Forelimb muscle (tissue), 1 donor: ENCODE data around the gene ZNF746. TPM values are rescaled to one million over a fixed set of nuclear protein-coding genes. Genes with fewer than 3 reads are reported as not detected.

Source experiments
- DNase-seq: peaks from one replicate; pipeline ENCODE4 v3.0.0-alpha.2; 2013; ENCODE audit warnings: low read depth
- polyA plus RNA-seq: library from polyadenylated mRNA; unstranded; fragments of 120-200 nt; gene quantifications from one replicate; pipeline ENCODE4 v1.2.1, GENCODE V29; 2013; ENCODE audit not compliant: insufficient read length

The ZNF746 gene
- polyA plus RNA-seq, 1 donor = 9.7 TPM

GRCh38 chr7:149427893-149428292 lies 69.7 kb downstream of the ZNF746 start:
- DNase-seq = no peak

GRCh38 chr7:149427096-149427680 lies 70.4 kb downstream of the ZNF746 start:
- DNase-seq = no peak

- DNase-seq = no peak
These were observed 74.0 kb downstream of the ZNF746 start for GRCh38 chr7:149423449-149424110.

- DNase-seq = no peak
These were observed 74.7 kb downstream of the ZNF746 start for GRCh38 chr7:149422914-149423301.

Other genes with a start within 250 kb of the ZNF746 start
- gene ZNF783, start 235.6 kb downstream of the ZNF746 start, polyA plus RNA-seq = 14.0 TPM
- 8.9 TPM for gene ZNF777, start 36.7 kb downstream of the ZNF746 start, polyA plus RNA-seq